Esophagus muscularis mucosa (tissue), 4 donors: ENCODE data around the gene PNMA6F. TPM values are rescaled to one million over a fixed set of nuclear protein-coding genes. Genes with fewer than 3 reads are reported as not detected.
"Not testable (repeated sequence)": the region's sequence is repeated elsewhere in the genome, so short reads cannot be mapped to it uniquely, and the experiment has no call there.

Experiments used
- DNase-seq: peaks from one replicate; pipeline ENCODE4 v3.0.0-alpha.2; 2017; ENCODE audit errors: extremely low spot score
- H3K27ac ChIP-seq, 4 donors: fragments of 200-600 bp; sonication (generic); replicated peaks in 1 of 4; 1 replicate in 3 of 4; 2 replicates in 1 of 4; pipeline ENCODE4 v1.5.1; 2016 to 2019; ENCODE audit warnings: mild to moderate bottlenecking in 1 of 4
- H3K27me3 ChIP-seq, 4 donors: fragments of 200-600 bp; sonication (generic); one replicate each; pipeline versions ENCODE4 v1.5.1 to v1.6.0; 2016 to 2019
- H3K36me3 ChIP-seq, 4 donors: fragments of 200-600 bp; sonication (generic); one replicate each; pipeline ENCODE4 v1.5.1; 2016 to 2019
- H3K4me1 ChIP-seq, 4 donors: fragments of 200-600 bp; sonication (generic); one replicate each; pipeline ENCODE4 v1.5.1; 2016 to 2019
- H3K4me3 ChIP-seq, 4 donors: fragments of 200-600 bp; sonication (generic); 1 replicate in 2 of 4; 2 replicates in 2 of 4; pipeline ENCODE4 v1.5.1; 2016 to 2019; ENCODE audit warnings: mild to moderate bottlenecking in 4 of 4, moderate library complexity in 1 of 4
- H3K9me3 ChIP-seq, 4 donors: fragments of 200-600 bp; sonication (generic); 1 replicate in 3 of 4; 2 replicates in 1 of 4; pipeline ENCODE4 v1.5.1; 2016 to 2019
- POLR2AphosphoS5 ChIP-seq, 2 donors: sonication (generic); formaldehyde crosslinking; IDR thresholded peaks; one replicate each; pipeline ENCODE4 v1.6.1; 2017; ENCODE audit warnings: antibody characterized with exemption in 2 of 2
- WGBS: methylation state at CpG from one replicate; pipeline ENCODE4 v1.1.5; 2018; 5-methylcytosine and 5-hydroxymethylcytosine counted together
- intact Hi-C: fragments of 100-400 bp; cut with DNase I; formaldehyde crosslinking; loops from one replicate; pipeline ENCODE4 v1.15.1; 2023
- total RNA-seq, 4 donors: library from RNA; depleted of rRNA; stranded (reverse); fragments of >200 nt; gene quantifications; one replicate each; pipeline versions ENCODE4 v1.1.0 to v1.2.1, GENCODE V29; 2016

PNMA6F gene
- total RNA-seq, 4 donors from 2014 or later, result not detected

DNA sequence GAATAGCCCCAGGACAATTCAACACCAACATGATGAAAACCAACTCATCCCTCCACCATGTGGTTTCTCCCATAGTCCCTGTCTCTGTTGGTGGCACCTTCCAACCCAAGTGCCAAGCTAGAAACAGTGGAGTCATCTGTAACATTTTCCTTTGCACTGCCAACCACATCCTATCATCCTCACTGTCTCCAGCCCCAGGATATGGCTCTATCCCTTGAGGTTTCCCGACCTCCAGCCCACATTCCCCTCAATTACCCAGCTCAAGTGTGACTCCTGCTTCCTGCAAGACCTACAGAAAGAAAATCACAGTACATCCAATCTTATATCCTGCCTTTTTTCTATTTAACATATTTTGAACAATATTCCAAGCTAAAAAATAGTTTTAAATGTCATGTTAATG, 24.2 kb downstream of the PNMA6F start:
- DNase-seq, result no peak
- 61% methylated on average over 1 of the region's 1 CpG for WGBS
- intact Hi-C loops, result no loop called here
- H3K36me3 ChIP-seq, result no peaks in the 10 kb centered on the region
- TF ChIP-seq POLR2AphosphoS5 (IDR thresholded peaks at IDR 0.05), result no peak
- no peaks in the 10 kb centered on the region for H3K9me3 ChIP-seq
- H3K4me3 ChIP-seq, result no peak overlapping the region
- H3K27ac ChIP-seq, result no peak overlapping the region
- H3K4me1 ChIP-seq, result no peaks in the 10 kb centered on the region
- no peaks in the 10 kb centered on the region for H3K27me3 ChIP-seq

DNA sequence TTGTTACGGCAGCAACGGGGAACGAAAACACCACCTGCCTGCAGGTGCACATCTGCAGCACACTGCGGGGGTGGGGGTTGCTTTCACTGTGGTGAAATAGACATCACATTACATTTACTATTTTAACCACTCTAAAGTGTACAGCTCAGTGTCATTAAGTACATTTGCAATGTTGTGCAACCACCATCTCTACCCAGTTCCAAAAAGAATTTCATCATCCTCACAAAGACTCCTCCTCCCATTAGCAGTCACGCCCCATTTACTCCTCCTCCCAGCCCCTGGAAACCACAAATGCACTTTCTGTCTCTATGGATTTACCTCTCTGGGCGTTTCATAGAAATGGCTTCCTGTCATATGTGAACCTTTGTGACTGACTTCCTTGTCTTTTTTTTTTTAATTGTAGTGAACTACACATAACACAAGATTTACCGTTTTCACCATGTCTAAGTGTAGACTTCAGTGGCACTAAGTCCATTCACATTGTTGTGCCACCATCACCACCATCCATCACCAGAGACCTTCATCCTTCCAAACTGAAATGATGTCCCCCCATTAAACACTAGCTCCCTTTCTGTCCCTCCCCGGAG, 28.0 kb downstream of the PNMA6F start:
- H3K27ac ChIP-seq, H3K9me3 ChIP-seq, H3K27me3 ChIP-seq, H3K4me1 ChIP-seq, H3K36me3 ChIP-seq, intact Hi-C loops, H3K4me3 ChIP-seq, DNase-seq: not testable (repeated sequence)
- WGBS, result 78% methylated on average over 4 of the region's 8 CpGs

DNA sequence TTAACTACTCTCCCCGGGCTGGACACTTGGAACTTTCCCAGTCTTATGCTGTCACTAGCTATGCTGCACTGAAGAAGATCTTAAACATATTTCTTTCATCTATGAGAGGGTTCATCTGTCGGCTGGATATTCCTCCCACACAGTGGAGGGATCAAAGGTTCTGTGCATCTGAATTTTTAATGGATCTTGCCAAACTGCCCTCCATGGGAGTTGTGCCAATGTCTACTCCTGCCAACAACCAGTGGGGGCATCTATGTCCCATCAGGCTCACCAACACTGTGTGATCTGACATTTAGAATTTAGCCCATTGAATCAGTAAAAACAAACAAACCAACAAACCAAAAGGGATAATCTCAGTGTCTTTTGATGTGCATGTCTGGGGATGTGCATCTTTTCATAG, 32.8 kb downstream of the PNMA6F start:
- H3K27ac ChIP-seq, H3K4me3 ChIP-seq, DNase-seq, H3K36me3 ChIP-seq, H3K4me1 ChIP-seq, intact Hi-C loops, H3K27me3 ChIP-seq, H3K9me3 ChIP-seq: not testable (repeated sequence)
- no CpG with 5 or more reads among the region's 2 CpGs for WGBS

DNA sequence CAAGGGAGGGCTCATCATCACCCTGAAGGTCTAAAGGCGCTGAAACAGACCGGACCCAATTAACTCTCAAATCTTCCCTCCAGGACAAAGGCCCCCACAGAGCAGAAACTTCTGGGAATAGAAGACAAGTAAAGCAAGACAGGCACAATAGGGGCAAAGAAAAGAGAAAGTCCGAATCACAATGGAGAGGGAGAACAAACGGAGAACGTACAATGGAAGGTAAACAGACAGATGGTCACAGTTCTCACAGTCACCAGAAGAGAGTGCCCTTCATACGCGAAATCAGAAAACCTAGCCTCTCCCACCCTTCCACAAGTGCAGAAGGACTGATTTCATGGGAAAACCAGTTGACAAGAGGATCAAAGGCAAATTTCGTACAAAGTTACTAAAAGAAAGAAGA, 35.9 kb downstream of the PNMA6F start:
- H3K36me3 ChIP-seq, H3K4me3 ChIP-seq, H3K27ac ChIP-seq, H3K27me3 ChIP-seq, H3K4me1 ChIP-seq, H3K9me3 ChIP-seq, DNase-seq, intact Hi-C loops: not testable (repeated sequence)
- no CpG with 5 or more reads among the region's 8 CpGs for WGBS

DNA sequence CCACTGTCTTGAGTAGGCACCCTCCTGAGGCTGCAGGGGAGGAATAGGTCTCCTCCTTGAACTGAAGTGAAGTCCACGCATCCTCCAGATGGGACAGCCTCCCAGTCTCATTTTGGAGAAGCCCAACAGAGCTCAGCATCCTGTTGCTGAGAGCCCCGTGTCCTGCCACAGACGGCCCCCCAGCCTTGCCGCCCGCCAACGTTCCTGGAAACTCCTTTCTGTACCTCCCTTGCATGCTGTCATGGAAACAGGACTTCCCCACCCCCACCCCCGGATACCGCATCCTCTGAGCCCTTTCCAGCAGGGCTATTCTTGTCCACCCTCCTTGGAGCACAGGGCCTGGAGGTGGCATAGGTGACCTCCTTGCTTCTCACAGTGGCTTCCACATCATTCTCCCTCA, 37.6 kb downstream of the PNMA6F start:
- H3K9me3 ChIP-seq, H3K4me1 ChIP-seq, DNase-seq, intact Hi-C loops, H3K36me3 ChIP-seq, H3K4me3 ChIP-seq, H3K27ac ChIP-seq, H3K27me3 ChIP-seq: not testable (repeated sequence)
- no CpG with 5 or more reads among the region's 8 CpGs for WGBS

DNA sequence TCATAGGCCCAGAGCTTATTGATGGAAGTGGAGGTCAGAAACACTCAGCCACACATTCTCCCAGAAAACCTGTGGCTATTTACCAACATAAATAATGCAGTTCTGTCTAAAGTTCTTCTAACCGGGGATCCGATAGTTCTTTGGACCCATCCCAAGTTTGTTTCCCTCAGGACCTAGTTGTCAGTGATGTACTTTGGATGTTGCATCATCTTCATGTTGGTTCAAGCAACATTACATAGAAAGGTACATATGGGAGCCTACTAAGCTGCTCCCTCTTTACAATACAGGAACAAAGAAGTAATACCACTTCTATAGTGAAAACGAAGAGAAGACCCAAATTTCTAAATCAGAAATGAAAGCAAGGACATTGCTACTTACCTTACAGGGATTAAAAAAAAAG, 39.8 kb downstream of the PNMA6F start:
- H3K9me3 ChIP-seq, H3K4me3 ChIP-seq, H3K4me1 ChIP-seq, intact Hi-C loops, H3K27me3 ChIP-seq, H3K27ac ChIP-seq, H3K36me3 ChIP-seq, DNase-seq: not testable (repeated sequence)
- no CpG with 5 or more reads among the region's 3 CpGs for WGBS

DNA sequence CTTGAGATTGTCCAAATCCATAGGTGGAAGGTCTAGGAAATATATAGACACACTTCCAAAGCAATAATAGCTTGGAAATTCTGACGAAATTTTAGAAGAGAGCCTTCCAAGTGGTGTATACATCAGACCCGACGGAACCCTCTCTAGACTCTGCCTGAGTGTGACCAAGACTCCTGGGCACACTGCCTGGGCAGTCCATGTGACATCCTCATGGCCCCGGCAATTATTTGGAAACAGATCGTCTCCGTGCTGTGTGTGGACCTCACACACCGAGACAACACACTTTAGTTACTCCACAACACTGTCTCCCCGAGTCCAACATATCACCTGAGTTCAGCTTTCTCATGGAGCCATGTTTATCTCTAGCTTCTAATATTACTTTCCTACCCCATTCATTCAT, 42.3 kb downstream of the PNMA6F start:
- H3K27me3 ChIP-seq, H3K4me3 ChIP-seq, H3K27ac ChIP-seq, H3K4me1 ChIP-seq, intact Hi-C loops, H3K9me3 ChIP-seq, DNase-seq, H3K36me3 ChIP-seq: not testable (repeated sequence)
- WGBS, result no CpG with 5 or more reads among the region's 8 CpGs

DNA sequence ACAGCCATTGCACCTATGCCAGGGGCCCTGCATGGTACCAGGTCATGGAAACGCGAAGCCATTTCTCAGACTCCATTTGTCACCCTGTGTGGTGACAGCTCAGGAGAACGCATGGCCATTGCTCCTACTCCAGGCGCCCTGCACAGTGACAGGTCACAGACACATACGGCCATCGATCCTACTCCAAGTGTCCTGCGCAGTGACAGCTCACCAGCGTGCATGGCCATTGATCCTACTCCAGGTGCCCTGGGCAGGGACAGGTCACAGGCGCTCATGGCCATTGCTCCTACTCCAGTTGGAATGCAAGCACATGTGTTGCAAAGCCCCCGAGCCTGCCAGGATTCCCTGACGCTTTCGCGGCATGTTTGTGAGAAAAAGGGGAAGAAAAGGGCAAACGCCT, 45.5 kb downstream of the PNMA6F start:
- H3K27me3 ChIP-seq, intact Hi-C loops, H3K4me1 ChIP-seq, H3K27ac ChIP-seq, DNase-seq, H3K9me3 ChIP-seq, H3K36me3 ChIP-seq, H3K4me3 ChIP-seq: not testable (repeated sequence)
- WGBS, result no CpG with 5 or more reads among the region's 14 CpGs

DNA sequence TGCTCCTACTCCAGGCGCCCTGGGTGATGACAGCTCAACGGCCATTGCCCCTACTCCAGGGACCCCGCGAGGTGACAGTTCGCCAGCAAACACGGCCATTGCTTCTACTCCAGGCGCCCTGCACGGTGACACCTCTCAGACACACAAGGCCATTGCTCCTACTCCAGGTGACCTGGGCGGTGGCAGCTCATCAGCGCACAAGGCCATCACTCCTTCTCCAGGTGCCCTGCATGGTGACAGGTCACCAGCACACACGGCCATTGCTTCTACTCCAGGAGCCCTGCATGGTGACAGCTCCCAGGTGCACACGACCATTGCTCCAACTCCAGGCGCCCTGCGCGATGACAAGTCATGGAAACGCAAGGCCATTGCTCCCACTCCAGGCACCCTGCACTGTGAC, 46.1 kb downstream of the PNMA6F start:
- H3K36me3 ChIP-seq, DNase-seq, H3K4me3 ChIP-seq, H3K27ac ChIP-seq, H3K4me1 ChIP-seq, intact Hi-C loops, H3K27me3 ChIP-seq, H3K9me3 ChIP-seq: not testable (repeated sequence)
- no CpG with 5 or more reads among the region's 16 CpGs for WGBS

DNA sequence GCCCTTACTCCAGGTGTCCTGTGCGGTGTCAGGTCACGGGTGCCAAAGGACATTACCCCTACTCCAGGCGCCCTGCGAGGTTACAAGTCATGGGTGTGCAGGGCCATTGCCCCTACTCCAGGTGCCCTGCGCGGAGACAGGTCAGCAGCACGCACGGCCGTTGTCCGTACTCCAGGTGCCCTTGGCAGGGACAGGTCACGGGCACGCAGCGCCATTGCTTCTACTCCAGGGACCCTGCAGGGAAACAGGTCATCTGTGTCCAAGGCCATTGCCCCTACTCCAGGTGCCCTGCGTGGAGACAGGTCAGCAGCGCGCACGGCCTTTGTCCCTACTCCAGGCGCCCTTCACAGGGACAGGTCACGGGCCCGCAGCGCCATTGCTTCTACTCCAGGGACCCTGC, 49.0 kb downstream of the PNMA6F start:
- WGBS, result no CpG with 5 or more reads among the region's 21 CpGs
- intact Hi-C loops, DNase-seq, H3K27ac ChIP-seq, H3K27me3 ChIP-seq, H3K9me3 ChIP-seq, H3K4me3 ChIP-seq, H3K4me1 ChIP-seq, H3K36me3 ChIP-seq: not testable (repeated sequence)

DNA sequence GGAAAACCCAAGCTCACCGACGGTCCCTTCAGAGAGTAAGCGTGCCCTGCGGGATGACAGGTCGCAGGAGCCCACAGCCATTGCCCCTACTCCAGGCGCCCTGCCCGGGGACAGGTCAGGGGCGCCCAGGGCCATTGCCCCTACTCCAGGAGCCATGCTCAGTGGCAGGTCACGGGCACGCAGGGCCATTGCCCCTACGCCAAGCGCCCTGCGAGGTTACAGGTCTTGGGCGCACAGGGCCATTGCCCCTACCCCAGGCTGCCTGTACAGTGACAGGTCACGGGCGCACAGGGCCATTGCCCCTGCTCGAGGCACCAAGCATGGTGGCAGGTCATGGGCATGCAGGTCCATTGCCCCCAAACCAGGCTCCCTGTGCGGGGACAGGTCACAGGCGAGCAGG, 49.5 kb downstream of the PNMA6F start:
- H3K36me3 ChIP-seq, DNase-seq, H3K27ac ChIP-seq, H3K27me3 ChIP-seq, H3K9me3 ChIP-seq, intact Hi-C loops, H3K4me1 ChIP-seq, H3K4me3 ChIP-seq: not testable (repeated sequence)
- WGBS, result no CpG with 5 or more reads among the region's 19 CpGs
